ENCODE data around the gene TFF1.

The TFF1 gene

GRCh38 chr21:42398436-42399028 lies 32.2 kb upstream of the TFF1 start:
- Histone ChIP-seq H3K27ac (replicated peaks) (no peak overlapping the region), H3K4me3 (replicated peaks; ENCODE audit: insufficient read depth, low read length) (no peak overlapping the region), H3K27me3 (ENCODE audit: insufficient read depth, poor library complexity, severe bottlenecking) (no peaks in the 10 kb centered on the region)
- no peak for TF ChIP-seq GABPA (IDR thresholded peaks at IDR 0.05; ENCODE audit: low read depth)
- no peak for TF ChIP-seq REST (IDR thresholded peaks at IDR 0.05; ENCODE audit: insufficient replicate concordance, low read depth)
- no peak for TF ChIP-seq CTCF (IDR thresholded peaks at IDR 0.05; ENCODE audit: insufficient read depth, low read length)
- TF ChIP-seq POLR2AphosphoS5 (IDR thresholded peaks at IDR 0.05; ENCODE audit: low read depth) = no peak
- TF ChIP-seq SPI1 (IDR thresholded peaks at IDR 0.05; ENCODE audit: borderline replicate concordance, low read depth) = no peak
- no peak for DNase-seq (ENCODE audit: low read depth in 1 of 2, low spot score in 1 of 2)

- TF ChIP-seq CTCF (IDR thresholded peaks at IDR 0.05; ENCODE audit: insufficient read depth, low read length) (no peak), GABPA (IDR thresholded peaks at IDR 0.05; ENCODE audit: low read depth) (no peak), SPI1 (IDR thresholded peaks at IDR 0.05; ENCODE audit: borderline replicate concordance, low read depth) (no peak), POLR2AphosphoS5 (IDR thresholded peaks at IDR 0.05; ENCODE audit: low read depth) (no peak), REST (IDR thresholded peaks at IDR 0.05; ENCODE audit: insufficient replicate concordance, low read depth) (no peak)
- Histone ChIP-seq H3K4me3 (replicated peaks; ENCODE audit: insufficient read depth, low read length) (no peak overlapping the region), H3K27me3 (ENCODE audit: insufficient read depth, poor library complexity, severe bottlenecking) (no peaks in the 10 kb centered on the region), H3K27ac (replicated peaks) (no peak overlapping the region)
- DNase-seq (ENCODE audit: low read depth in 1 of 2, low spot score in 1 of 2) = no peak
Observed at GRCh38 chr21:42397746-42398394, 31.5 kb upstream of the TFF1 start.

GRCh38 chr21:42396799-42397745 lies 30.7 kb upstream of the TFF1 start:
- TF ChIP-seq CTCF (IDR thresholded peaks at IDR 0.05; ENCODE audit: insufficient read depth, low read length) (no peak), POLR2AphosphoS5 (IDR thresholded peaks at IDR 0.05; ENCODE audit: low read depth) (no peak), REST (IDR thresholded peaks at IDR 0.05; ENCODE audit: insufficient replicate concordance, low read depth) (no peak), GABPA (IDR thresholded peaks at IDR 0.05; ENCODE audit: low read depth) (no peak), SPI1 (IDR thresholded peaks at IDR 0.05; ENCODE audit: borderline replicate concordance, low read depth) (no peak)

More at GRCh38 chr21:42396799-42397745, 30.7 kb upstream of the TFF1 start:
- Histone ChIP-seq H3K4me3 (replicated peaks; ENCODE audit: insufficient read depth, low read length) (no peak overlapping the region), H3K27ac (replicated peaks) (no peak overlapping the region), H3K27me3 (ENCODE audit: insufficient read depth, poor library complexity, severe bottlenecking) (no peaks in the 10 kb centered on the region)
- DNase-seq (ENCODE audit: low read depth in 1 of 2, low spot score in 1 of 2) = no peak

Data from HL-60 (cell line).